SH-SY5Y (cell line): ENCODE data around the gene HSPA9.

Experiments used
- GATA2 ChIP-seq: IDR thresholded peaks from 2 replicates; pipeline ENCODE4 v1.6.1; 2011; ENCODE audit warnings: mild to moderate bottlenecking, low read depth, low read length
- GATA3 ChIP-seq: IDR thresholded peaks from 2 replicates; pipeline ENCODE4 v1.6.1; 2011; ENCODE audit warnings: low read depth, mild to moderate bottlenecking, low read length, moderate library complexity

- TF ChIP-seq GATA2 (no peak), GATA3 (no peak)
Measured at GRCh38 chr5:138622051-138622450, 46.9 kb upstream of the HSPA9 start.
